H1 (cell line): ENCODE results near the gene ZNF613. TPM values are rescaled to one million over a fixed set of nuclear protein-coding genes. Genes with fewer than 3 reads are reported as not detected.
"Not testable (repeated sequence)": the region's sequence is repeated elsewhere in the genome, so short reads cannot be mapped to it uniquely, and the experiment has no call there.

Experiments
- CTCF ChIA-PET: fragments of 300-600 bp; sonication (Branson Sonifier 250); formaldehyde crosslinking; loops from one replicate; lab custom pipeline; 2021; ENCODE audit not compliant: partially characterized antibody; lab: Charles Lee
- POLR2A ChIA-PET: fragments of 300-600 bp; sonication (Branson Sonifier 250); formaldehyde crosslinking; loops from one replicate; lab custom pipeline; 2021; ENCODE audit warnings: inconsistent platforms; ENCODE audit not compliant: partially characterized antibody; lab: Charles Lee
- DNase-seq, 2 experiments: peaks; one replicate each; pipeline versions ENCODE4 v3.0.0 to v3.0.0-alpha.2; 2010 to 2022; ENCODE audit warnings: low spot score in 2 of 2, low read depth in 1 of 2, mixed read lengths in 1 of 2
- FAIRE-seq: peaks from 2 replicates; lab custom pipeline; 2011; peaks lifted over from hg19 to GRCh38; lab: Jason Lieb, UNC
- H2AFZ ChIP-seq: 2 replicates; pipeline ENCODE4 v1.8.1; 2012; ENCODE audit warnings: low read length, inconsistent platforms
- H2AK5ac ChIP-seq: 2 replicates; pipeline ENCODE4 v1.6.1; 2013; ENCODE audit warnings: low read depth, low read length
- H2BK120ac ChIP-seq: replicated peaks from 2 replicates; pipeline ENCODE3; 2013; ENCODE audit warnings: low read depth, low read length, inconsistent platforms
- H2BK12ac ChIP-seq: 2 replicates; pipeline ENCODE4 v1.6.1; 2013; ENCODE audit warnings: low read depth, low read length
- H2BK15ac ChIP-seq: 2 replicates; pipeline ENCODE4 v1.6.1; 2013; ENCODE audit warnings: low read length
- H2BK20ac ChIP-seq: 2 replicates; pipeline ENCODE4 v1.6.1; 2013; ENCODE audit warnings: low read length
- H2BK5ac ChIP-seq: 2 replicates; pipeline ENCODE4 v1.6.1; 2013; ENCODE audit warnings: low read depth, low read length
- H3K14ac ChIP-seq: 2 replicates; pipeline ENCODE4 v1.6.1; 2013; ENCODE audit warnings: inconsistent platforms; ENCODE audit not compliant: insufficient read length
- H3K18ac ChIP-seq: 2 replicates; pipeline ENCODE4 v1.6.1; 2013; ENCODE audit warnings: low read length; ENCODE audit errors: extremely low read depth
- H3K23ac ChIP-seq: 2 replicates; pipeline ENCODE4 v1.6.1; 2013; ENCODE audit warnings: inconsistent platforms; ENCODE audit not compliant: insufficient read length
- H3K23me2 ChIP-seq: 2 replicates; pipeline ENCODE4 v1.6.1; 2013; ENCODE audit warnings: low read depth, low read length
- H3K27ac ChIP-seq: 2 replicates; pipeline ENCODE4 v1.6.1; 2011; ENCODE audit warnings: low read depth, low read length, inconsistent platforms
- H3K27me3 ChIP-seq, 4 experiments: replicated peaks in 1 of 4; 1 replicate in 1 of 4; 2 replicates in 3 of 4; pipeline versions ENCODE4 v1.6.1 to v1.8.1; 2011 to 2013; ENCODE audit warnings: low read length in 3 of 4, mild to moderate bottlenecking in 3 of 4, inconsistent platforms in 2 of 4, mixed read lengths in 2 of 4, moderate library complexity in 1 of 4; ENCODE audit not compliant: control insufficient read depth in 3 of 4, insufficient read depth in 3 of 4; ENCODE audit errors: extremely low read depth in 1 of 4
- H3K36me3 ChIP-seq, 4 experiments: 2 replicates each; pipeline versions ENCODE4 v1.6.1 to v1.8.1; 2011 to 2013; ENCODE audit warnings: mild to moderate bottlenecking in 4 of 4, low read length in 3 of 4, moderate library complexity in 2 of 4, control low read depth in 1 of 4, inconsistent platforms in 1 of 4; ENCODE audit not compliant: insufficient read depth in 4 of 4, control insufficient read depth in 2 of 4
- H3K4ac ChIP-seq: replicated peaks from 2 replicates; pipeline ENCODE3; 2013; ENCODE audit warnings: low read length, low read depth, mixed read lengths, inconsistent platforms; ENCODE audit not compliant: insufficient read length
- H3K4me1 ChIP-seq, 4 experiments: replicated peaks in 1 of 4; 1 replicate in 1 of 4; 2 replicates in 3 of 4; pipeline versions ENCODE4 v1.6.1 to v1.8.1; 2011 to 2013; ENCODE audit warnings: low read length in 3 of 4, inconsistent platforms in 2 of 4, mixed read lengths in 1 of 4; ENCODE audit not compliant: insufficient read depth in 4 of 4, control insufficient read depth in 3 of 4
- H3K4me2 ChIP-seq, 2 experiments: 2 replicates each; pipeline versions ENCODE4 v1.6.1 to v1.8.1; 2011 to 2013; ENCODE audit warnings: low read depth in 2 of 2, low read length in 2 of 2, control low read depth in 1 of 2, inconsistent platforms in 1 of 2, mild to moderate bottlenecking in 1 of 2; ENCODE audit not compliant: insufficient read depth in 1 of 2
- H3K4me3 ChIP-seq, 4 experiments: fragments of 200-600, 300-600 bp in 1 of 4; sonication (generic), shearing (Covaris generic), sonication (Bioruptor Twin) in 1 of 4; 2 replicates each; pipeline versions ENCODE4 v1.5.1 to v1.8.1; 2011 to 2016; ENCODE audit warnings: low read length in 4 of 4, low read depth in 3 of 4, control low read depth in 2 of 4, inconsistent platforms in 2 of 4, mild to moderate bottlenecking in 2 of 4, mixed read lengths in 1 of 4, moderate library complexity in 1 of 4; ENCODE audit not compliant: insufficient read depth in 2 of 4; ENCODE audit errors: extremely low read depth in 1 of 4
- H3K56ac ChIP-seq: replicated peaks from 2 replicates; pipeline ENCODE3; 2013; ENCODE audit warnings: low read depth, mild to moderate bottlenecking, mixed read lengths, low read length, inconsistent platforms; ENCODE audit not compliant: insufficient read length
- H3K79me1 ChIP-seq: 2 replicates; pipeline ENCODE4 v1.6.1; 2013; ENCODE audit warnings: low read depth, low read length, control low read depth
- H3K79me2 ChIP-seq, 2 experiments: 2 replicates each; pipeline versions ENCODE4 v1.6.1 to v1.8.1; 2012 to 2013; ENCODE audit warnings: low read length in 2 of 2, mild to moderate bottlenecking in 2 of 2, inconsistent platforms in 1 of 2; ENCODE audit not compliant: insufficient read depth in 2 of 2, control insufficient read depth in 1 of 2
- H3K9ac ChIP-seq, 4 experiments: replicated peaks in 1 of 4; 1 replicate in 1 of 4; 2 replicates in 3 of 4; pipeline versions ENCODE4 v1.6.1 to v1.8.1; 2011 to 2013; ENCODE audit warnings: low read depth in 3 of 4, low read length in 3 of 4, control low read depth in 2 of 4, mild to moderate bottlenecking in 2 of 4, moderate library complexity in 2 of 4, inconsistent platforms in 1 of 4; ENCODE audit errors: extremely low read depth in 1 of 4
- H3K9me3 ChIP-seq, 2 experiments: 2 replicates each; pipeline versions ENCODE4 v1.6.1 to v1.8.1; 2012 to 2013; ENCODE audit warnings: mild to moderate bottlenecking in 2 of 2, moderate library complexity in 2 of 2, control low read depth in 1 of 2, inconsistent platforms in 1 of 2, low read depth in 1 of 2, low read length in 1 of 2, mixed read lengths in 1 of 2; ENCODE audit not compliant: insufficient read depth in 2 of 2
- H4K20me1 ChIP-seq, 2 experiments: replicated peaks in 1 of 2; 2 replicates each; pipeline versions ENCODE3 to v1.8.1; 2011 to 2013; ENCODE audit warnings: inconsistent platforms in 2 of 2, low read length in 2 of 2, mild to moderate bottlenecking in 1 of 2; ENCODE audit not compliant: insufficient read depth in 2 of 2, control insufficient read depth in 1 of 2
- H4K5ac ChIP-seq: 2 replicates; pipeline ENCODE4 v1.6.1; 2013; ENCODE audit warnings: low read length, low read depth, mixed read lengths, inconsistent platforms; ENCODE audit not compliant: insufficient read length
- H4K8ac ChIP-seq: 2 replicates; pipeline ENCODE4 v1.8.0; 2013; ENCODE audit warnings: mild to moderate bottlenecking, moderate library complexity, low read length, inconsistent platforms; ENCODE audit not compliant: insufficient read depth; ENCODE audit errors: extremely low read depth
- H4K91ac ChIP-seq: replicated peaks from 2 replicates; pipeline ENCODE3; 2013; ENCODE audit warnings: low read length, mixed read lengths, inconsistent platforms; ENCODE audit not compliant: insufficient read length
- WGBS, 2 experiments: shearing (Covaris generic) in 1 of 2; methylation state at CpG; one replicate each; pipeline versions ENCODE4 v1.1.6 to v1.1.7; 2013 to 2015; ENCODE audit warnings: low lambda C conversion rate in 2 of 2, mixed read lengths in 2 of 2, inconsistent platforms in 1 of 2, low coverage in 1 of 2, missing lambda C conversion rate in 1 of 2; ENCODE audit not compliant: insufficient replicate concordance in 2 of 2, insufficient coverage in 1 of 2, insufficient read length in 1 of 2; ENCODE audit errors: extremely low coverage in 1 of 2, missing lambda C conversion rate in 1 of 2; 5-methylcytosine and 5-hydroxymethylcytosine counted together
- polyA plus RNA-seq, 7 experiments: library from polyadenylated mRNA; depleted of rRNA in 3 of 7; stranded (reverse) in 5 of 7; unstranded in 2 of 7; fragments of >200 nt in 5 of 7; fragments of 200-250 nt in 2 of 7; gene quantifications; 1 replicate in 5 of 7; 2 replicates in 1 of 7; 4 replicates in 1 of 7; pipeline versions ENCODE4 v1.2.1 to v1.2.3, GENCODE V29; 2011 to 2013; ENCODE audit warnings: missing spikeins in 2 of 7, mixed read lengths in 2 of 7
- total RNA-seq: library from RNA; stranded (reverse); fragmentation: NEBNext Ultra II Directional; extraction: Animal tissue kit (Norgen Biotek cat#: 25700); gene quantifications from 2 replicates; pipeline ENCODE4 v1.2.1, GENCODE V29; 2021

ZNF613 gene
- total and polyA plus RNA-seq, 2 of the 8 experiments (the other 6 are each of a cell fraction or from before 2014, with no cell fraction given), result 4.7 to 14.2 TPM

DNA sequence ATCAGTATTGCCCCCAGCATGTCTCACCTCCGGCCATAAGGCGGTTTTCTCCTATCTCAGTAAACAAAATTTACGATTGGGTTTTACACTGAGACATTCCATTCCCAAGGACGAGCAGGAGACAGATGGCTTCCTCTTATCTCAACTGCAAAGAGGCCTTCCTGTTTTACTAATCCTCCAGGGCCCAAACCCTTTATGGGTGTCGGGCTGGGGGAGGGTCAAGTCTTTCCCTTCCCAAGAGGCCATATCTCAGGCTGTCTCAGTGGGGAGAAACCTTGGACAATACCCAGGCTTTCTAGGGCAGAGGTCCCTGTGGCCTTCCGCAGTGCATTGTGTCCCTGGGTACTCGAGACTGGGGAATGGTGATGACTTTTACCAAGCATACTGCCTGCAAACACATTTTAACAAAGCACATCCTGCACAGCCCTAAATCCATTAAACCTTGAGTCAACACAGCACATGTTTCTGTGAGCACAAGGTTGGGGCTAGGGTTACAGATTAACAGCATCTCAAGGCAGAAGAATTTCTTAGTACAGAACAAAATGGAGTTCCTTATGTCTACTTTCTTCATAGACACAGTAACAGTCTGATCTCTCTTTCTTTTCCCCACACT, 33.5 kb downstream of the ZNF613 start:
- H3K4ac ChIP-seq, H3K79me2 ChIP-seq, H3K27me3 ChIP-seq, H2AFZ ChIP-seq, H3K27ac ChIP-seq, CTCF ChIA-PET, POLR2A ChIA-PET, H2BK120ac ChIP-seq, H3K23me2 ChIP-seq, H3K23ac ChIP-seq, H4K5ac ChIP-seq, H3K9ac ChIP-seq, H2BK5ac ChIP-seq, H4K91ac ChIP-seq, H3K79me1 ChIP-seq, H3K4me3 ChIP-seq, H3K14ac ChIP-seq, H3K4me2 ChIP-seq, H4K8ac ChIP-seq, H2BK20ac ChIP-seq, H3K18ac ChIP-seq, DNase-seq, H2AK5ac ChIP-seq, H3K56ac ChIP-seq, H2BK12ac ChIP-seq, FAIRE-seq, H3K4me1 ChIP-seq, H4K20me1 ChIP-seq, H2BK15ac ChIP-seq: not testable (repeated sequence)
- H3K9me3 ChIP-seq, result peaks cover 14% of the 10 kb centered on the region in 2 experiments
- H3K36me3 ChIP-seq, result peaks cover 10 to 20% (median 14%) of the 10 kb centered on the region in 4 experiments
- 89% methylated on average over 7 of the region's 7 CpGs; no CpG with 5 or more reads in 1 of the 2 experiments for WGBS, 2 experiments
